GM12891 (cell line): ENCODE data around the gene ZKSCAN5.

ENCODE experiments used
- PAX5 ChIP-seq: IDR thresholded peaks from 2 replicates; pipeline ENCODE4 v1.6.1; 2011; ENCODE audit warnings: low read length, moderate library complexity, mild to moderate bottlenecking; ENCODE audit not compliant: insufficient read depth, severe bottlenecking
- POLR2A ChIP-seq: IDR thresholded peaks from 2 replicates; pipeline ENCODE4 v1.6.1; 2011; ENCODE audit warnings: low read depth, low read length, control low read depth
- POLR2AphosphoS5 ChIP-seq: IDR thresholded peaks from 2 replicates; pipeline ENCODE4 v1.6.1; 2011; ENCODE audit warnings: low read depth, low read length, control low read depth
- POU2F2 ChIP-seq: IDR thresholded peaks from 2 replicates; pipeline ENCODE4 v1.6.1; 2011; ENCODE audit warnings: low read depth, mild to moderate bottlenecking, control low read depth, low read length, moderate library complexity
- SPI1 ChIP-seq: IDR thresholded peaks from 2 replicates; pipeline ENCODE4 v1.6.1; 2011; ENCODE audit warnings: low read depth, low read length, control low read depth
- TAF1 ChIP-seq: IDR thresholded peaks from 2 replicates; pipeline ENCODE4 v1.6.1; 2011; ENCODE audit warnings: low read depth, low read length, control low read depth

DNA sequence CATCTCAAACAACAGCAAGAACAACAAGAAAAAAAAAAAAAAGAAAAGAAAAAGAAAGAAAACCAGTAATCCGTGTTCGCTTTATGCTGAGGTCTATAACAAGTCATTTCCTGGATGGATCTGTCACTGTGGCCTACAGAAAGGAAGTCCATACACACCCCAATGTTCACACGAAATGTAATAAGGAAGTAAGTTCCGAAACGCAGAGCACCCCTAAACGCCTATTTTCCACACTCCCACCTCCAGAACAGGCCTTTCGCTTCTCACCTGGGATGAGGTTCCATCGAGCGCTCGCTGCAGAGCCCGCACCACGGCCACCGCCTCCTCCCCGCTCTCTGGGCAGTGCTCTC, 5.1 kb upstream of the ZKSCAN5 start:
- TF ChIP-seq POLR2A, result no peak
- TF ChIP-seq POLR2AphosphoS5, result no peak
- TF ChIP-seq POU2F2, result no peak
- no peak for TF ChIP-seq TAF1
- TF ChIP-seq PAX5, result no peak
- TF ChIP-seq SPI1, result peak; percentile 50; the same call in 1 of the 2 replicates
